ENCODE data around the gene CCDC192.

DNA sequence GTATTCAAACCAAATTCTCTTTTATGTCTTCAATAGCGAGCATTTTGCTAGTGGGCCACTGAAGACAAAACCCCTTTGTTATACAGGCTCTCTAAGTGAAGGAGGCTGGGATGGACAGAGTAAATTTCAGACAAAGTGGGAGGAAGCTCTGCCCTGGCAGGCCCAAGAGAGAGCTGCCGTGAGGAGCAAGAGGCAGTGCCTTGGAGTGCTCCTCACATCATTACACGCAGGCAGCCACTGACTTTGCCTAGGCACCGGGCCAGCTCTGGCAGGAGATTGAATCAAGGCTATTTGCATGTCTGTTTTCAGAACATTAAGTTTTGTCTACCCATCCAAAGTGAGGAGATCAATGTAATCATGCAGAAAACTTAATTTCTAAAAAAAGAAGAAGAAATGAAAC lies 167.7 kb downstream of the CCDC192 start:
- TF ChIP-seq ZNF302 (tag by site-specific recombination; IDR thresholded peaks at IDR 0.05; ENCODE audit: low read depth) (no peak), ZNF768 (tag by site-specific recombination; IDR thresholded peaks at IDR 0.05) (no peak)
- TF ChIP-seq, protein P1, sequence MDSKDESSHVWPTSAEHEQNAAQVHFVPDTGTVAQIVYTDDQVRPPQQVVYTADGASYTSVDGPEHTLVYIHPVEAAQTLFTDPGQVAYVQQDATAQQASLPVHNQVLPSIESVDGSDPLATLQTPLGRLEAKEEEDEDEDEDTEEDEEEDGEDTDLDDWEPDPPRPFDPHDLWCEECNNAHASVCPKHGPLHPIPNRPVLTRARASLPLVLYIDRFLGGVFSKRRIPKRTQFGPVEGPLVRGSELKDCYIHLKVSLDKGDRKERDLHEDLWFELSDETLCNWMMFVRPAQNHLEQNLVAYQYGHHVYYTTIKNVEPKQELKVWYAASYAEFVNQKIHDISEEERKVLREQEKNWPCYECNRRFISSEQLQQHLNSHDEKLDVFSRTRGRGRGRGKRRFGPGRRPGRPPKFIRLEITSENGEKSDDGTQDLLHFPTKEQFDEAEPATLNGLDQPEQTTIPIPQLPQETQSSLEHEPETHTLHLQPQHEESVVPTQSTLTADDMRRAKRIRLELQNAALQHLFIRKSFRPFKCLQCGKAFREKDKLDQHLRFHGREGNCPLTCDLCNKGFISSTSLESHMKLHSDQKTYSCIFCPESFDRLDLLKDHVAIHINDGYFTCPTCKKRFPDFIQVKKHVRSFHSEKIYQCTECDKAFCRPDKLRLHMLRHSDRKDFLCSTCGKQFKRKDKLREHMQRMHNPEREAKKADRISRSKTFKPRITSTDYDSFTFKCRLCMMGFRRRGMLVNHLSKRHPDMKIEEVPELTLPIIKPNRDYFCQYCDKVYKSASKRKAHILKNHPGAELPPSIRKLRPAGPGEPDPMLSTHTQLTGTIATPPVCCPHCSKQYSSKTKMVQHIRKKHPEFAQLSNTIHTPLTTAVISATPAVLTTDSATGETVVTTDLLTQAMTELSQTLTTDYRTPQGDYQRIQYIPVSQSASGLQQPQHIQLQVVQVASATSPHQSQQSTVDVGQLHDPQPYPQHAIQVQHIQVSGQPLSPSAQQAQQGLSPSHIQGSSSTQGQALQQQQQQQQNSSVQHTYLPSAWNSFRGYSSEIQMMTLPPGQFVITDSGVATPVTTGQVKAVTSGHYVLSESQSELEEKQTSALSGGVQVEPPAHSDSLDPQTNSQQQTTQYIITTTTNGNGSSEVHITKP (tag by site-specific recombination; IDR thresholded peaks at IDR 0.05) = no peak
- TF ChIP-seq, protein P2, sequence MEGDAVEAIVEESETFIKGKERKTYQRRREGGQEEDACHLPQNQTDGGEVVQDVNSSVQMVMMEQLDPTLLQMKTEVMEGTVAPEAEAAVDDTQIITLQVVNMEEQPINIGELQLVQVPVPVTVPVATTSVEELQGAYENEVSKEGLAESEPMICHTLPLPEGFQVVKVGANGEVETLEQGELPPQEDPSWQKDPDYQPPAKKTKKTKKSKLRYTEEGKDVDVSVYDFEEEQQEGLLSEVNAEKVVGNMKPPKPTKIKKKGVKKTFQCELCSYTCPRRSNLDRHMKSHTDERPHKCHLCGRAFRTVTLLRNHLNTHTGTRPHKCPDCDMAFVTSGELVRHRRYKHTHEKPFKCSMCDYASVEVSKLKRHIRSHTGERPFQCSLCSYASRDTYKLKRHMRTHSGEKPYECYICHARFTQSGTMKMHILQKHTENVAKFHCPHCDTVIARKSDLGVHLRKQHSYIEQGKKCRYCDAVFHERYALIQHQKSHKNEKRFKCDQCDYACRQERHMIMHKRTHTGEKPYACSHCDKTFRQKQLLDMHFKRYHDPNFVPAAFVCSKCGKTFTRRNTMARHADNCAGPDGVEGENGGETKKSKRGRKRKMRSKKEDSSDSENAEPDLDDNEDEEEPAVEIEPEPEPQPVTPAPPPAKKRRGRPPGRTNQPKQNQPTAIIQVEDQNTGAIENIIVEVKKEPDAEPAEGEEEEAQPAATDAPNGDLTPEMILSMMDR (tag by site-specific recombination; IDR thresholded peaks at IDR 0.05) = no peak
- TF ChIP-seq, protein P3, sequence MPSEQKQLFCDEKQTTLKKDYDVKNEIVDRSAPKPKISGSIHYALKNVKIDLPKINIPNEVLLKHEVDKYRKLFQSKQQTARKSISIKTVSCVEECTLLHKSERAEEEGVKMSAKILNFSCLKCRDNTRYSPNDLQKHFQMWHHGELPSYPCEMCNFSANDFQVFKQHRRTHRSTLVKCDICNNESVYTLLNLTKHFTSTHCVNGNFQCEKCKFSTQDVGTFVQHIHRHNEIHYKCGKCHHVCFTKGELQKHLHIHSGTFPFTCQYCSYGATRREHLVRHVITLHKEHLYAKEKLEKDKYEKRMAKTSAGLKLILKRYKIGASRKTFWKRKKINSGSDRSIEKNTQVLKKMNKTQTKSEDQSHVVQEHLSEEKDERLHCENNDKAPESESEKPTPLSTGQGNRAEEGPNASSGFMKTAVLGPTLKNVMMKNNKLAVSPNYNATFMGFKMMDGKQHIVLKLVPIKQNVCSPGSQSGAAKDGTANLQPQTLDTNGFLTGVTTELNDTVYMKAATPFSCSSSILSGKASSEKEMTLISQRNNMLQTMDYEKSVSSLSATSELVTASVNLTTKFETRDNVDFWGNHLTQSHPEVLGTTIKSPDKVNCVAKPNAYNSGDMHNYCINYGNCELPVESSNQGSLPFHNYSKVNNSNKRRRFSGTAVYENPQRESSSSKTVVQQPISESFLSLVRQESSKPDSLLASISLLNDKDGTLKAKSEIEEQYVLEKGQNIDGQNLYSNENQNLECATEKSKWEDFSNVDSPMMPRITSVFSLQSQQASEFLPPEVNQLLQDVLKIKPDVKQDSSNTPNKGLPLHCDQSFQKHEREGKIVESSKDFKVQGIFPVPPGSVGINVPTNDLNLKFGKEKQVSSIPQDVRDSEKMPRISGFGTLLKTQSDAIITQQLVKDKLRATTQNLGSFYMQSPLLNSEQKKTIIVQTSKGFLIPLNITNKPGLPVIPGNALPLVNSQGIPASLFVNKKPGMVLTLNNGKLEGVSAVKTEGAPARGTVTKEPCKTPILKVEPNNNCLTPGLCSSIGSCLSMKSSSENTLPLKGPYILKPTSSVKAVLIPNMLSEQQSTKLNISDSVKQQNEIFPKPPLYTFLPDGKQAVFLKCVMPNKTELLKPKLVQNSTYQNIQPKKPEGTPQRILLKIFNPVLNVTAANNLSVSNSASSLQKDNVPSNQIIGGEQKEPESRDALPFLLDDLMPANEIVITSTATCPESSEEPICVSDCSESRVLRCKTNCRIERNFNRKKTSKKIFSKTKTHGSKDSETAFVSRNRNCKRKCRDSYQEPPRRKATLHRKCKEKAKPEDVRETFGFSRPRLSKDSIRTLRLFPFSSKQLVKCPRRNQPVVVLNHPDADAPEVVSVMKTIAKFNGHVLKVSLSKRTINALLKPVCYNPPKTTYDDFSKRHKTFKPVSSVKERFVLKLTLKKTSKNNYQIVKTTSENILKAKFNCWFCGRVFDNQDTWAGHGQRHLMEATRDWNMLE (tag by site-specific recombination; conservative IDR thresholded peaks at IDR 0.05; ENCODE audit: low read depth) = no peak
